NCI-H748 (cell line): ENCODE measurements around the gene ATP6V1G3.
"Not testable (repeated sequence)": the region's sequence is repeated elsewhere in the genome, so short reads cannot be mapped to it uniquely, and the experiment has no call there.

ENCODE experiments used
- DNase-seq: peaks from one replicate; lab custom pipeline; 2025; ENCODE audit not compliant: unreplicated experiment; lab: John Stamatoyannopoulos, UW

Gene ATP6V1G3

GRCh38 chr1:198543670-198544260, 3.3 kb upstream of the ATP6V1G3 start:
- no peak for DNase-seq

- DNase-seq = no peak
These were observed 2.2 kb upstream of the ATP6V1G3 start for GRCh38 chr1:198542632-198543031.

DNA sequence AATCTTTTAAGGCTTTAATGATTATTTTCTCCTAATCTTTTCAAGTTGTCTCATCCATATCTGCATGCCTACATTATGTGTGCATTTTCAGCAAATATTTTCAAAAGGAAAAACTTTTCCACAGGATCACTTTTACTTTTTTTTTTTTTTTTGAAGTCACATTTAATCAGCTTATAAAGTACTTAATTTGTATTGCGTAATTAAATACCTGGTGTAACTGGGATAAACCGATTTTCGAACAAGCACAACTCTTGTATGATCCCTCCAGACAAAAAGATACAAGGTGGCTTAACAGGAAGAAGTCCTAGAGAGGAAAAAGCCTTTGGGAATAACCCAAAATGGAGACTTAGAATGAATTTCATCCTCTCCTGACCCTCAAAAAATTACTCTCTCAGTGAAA, 1.3 kb upstream of the ATP6V1G3 start:
- no peak for DNase-seq

- DNase-seq = no peak
These were observed 1.7 kb downstream of the ATP6V1G3 start for GRCh38 chr1:198538579-198539364.

- no peak for DNase-seq
These were observed 4.8 kb downstream of the ATP6V1G3 start for GRCh38 chr1:198535631-198536030.

GRCh38 chr1:198534548-198535418, 5.7 kb downstream of the ATP6V1G3 start:
- peak; percentile 43 for DNase-seq

DNA sequence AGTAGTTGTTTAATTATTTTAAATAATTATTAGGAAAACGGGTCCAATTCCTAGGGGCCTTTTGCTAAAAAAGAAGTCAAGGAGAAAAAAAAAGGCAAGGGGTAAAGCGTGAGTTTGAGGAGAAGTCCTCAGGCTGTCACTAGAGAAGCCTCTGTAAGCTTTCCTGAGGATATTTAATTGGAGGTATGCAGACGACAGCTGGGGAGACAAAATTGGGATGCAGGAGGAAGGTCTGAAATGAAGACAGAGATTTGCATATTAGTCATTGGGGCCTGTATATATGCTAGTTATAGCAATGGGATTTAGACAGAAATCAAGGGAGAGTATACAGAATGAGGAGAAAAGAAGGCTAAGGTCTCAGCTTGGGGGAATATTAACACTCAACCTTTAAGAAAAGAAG, 8.6 kb downstream of the ATP6V1G3 start:
- DNase-seq = no peak

DNA sequence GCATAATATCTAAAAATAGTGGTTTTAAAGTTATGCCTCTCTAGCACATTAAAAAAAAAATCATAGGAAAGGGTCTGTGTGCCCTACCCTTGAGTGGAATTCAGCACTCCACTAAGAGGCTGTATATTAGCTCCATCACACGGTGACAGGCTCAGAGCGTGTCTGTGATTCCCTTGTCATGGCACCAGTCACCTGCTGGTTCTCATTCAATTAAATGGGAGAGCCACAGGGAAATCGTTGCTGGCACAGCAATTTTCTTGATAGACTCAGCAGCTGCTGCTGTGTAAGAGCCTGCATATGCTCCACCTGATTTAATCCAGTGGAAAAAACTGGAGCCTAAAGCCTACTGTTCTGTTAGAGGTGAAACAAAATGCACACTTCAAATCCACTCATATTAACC, 9.5 kb downstream of the ATP6V1G3 start:
- DNase-seq = peak; percentile 82

DNA sequence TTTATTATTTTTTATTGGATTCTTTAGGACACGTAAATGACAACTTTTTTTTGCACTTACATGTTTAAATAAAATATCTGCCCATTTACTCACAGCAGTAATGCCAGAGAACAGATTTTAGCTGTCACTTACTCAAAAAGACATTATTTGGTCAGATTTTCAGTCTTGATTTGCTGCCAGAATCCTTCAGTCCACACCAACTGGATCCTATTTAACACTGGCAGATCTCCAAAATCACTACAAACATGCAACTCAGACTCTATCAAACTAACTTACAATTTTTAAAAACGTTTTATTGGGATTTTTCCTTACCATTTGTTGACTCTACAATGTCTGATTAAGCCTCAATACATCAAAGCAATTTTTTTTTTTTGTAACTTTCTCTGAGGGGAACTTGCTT, 11.1 kb downstream of the ATP6V1G3 start:
- no peak for DNase-seq

GRCh38 chr1:198528364-198528763, 12.1 kb downstream of the ATP6V1G3 start:
- no peak for DNase-seq

GRCh38 chr1:198524556-198524955, 15.9 kb downstream of the ATP6V1G3 start:
- no peak for DNase-seq

- not testable (repeated sequence) for DNase-seq
These were observed 16.4 kb downstream of the ATP6V1G3 start for GRCh38 chr1:198524127-198524526.

DNA sequence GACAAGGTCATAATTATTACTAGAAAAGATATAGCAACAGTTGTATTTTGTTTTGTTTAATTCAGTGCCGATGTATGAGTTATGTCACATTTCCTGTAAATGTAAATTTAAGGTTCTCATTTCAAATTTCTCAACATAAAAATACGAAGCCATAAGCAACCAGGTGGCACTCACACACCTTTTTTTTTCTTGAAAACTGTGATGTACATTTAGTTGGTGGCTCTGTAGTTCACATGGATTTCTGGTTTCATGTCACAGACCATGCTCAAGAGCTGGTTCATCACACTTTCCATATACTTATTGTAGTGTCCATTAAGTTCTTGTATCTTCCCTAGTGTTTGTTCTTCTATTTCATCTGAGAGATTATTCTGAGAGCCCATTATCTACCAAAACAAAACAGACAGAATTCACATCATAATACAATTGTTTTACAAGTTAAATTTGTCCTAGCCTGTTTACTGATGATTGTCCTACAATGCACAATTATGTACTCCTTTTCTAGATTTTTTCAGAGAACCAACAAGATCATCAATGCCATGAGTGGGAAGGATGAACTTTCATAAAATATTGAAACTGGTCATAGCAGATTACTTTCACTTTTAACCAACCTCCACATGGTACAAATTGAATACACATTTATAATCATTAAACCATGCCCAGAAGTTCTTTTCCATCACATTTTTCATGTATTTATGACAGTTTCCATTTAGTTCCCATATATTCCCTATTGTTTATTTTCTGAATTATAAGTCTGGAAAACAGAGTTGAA, 17.1 kb downstream of the ATP6V1G3 start:
- no peak for DNase-seq

DNA sequence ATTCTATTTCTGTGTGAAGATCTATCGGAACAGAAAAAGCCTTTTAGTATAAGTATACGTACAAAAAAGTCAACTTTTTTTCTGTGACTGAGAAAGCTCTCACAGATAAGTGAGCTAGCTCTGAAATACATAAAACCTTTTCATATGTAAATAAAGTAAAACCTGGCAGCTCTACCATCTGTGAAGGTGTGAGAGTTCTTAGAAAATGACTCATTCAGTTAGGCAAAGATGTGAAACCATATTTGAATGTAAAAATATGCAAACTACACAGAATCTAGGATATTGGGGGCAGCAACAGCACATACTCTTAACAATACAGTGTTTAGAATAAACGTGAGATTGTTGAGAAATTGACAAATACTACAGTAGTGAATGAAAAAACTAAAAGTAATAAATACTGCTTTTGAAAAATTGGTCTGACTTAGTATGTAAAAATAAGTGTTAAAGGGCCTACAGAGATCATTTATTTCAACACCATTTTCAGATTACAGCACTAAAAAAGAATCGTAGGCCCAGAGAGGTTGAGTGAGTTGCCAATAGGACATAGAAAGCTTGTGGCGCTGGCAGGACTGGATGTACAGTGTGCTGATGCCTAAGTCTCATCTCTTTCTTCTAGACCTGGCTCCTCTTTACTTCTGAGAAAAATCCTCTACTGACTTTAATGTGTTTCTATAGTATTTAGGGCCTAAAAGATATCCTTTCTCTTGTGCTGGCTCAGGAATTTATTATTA, 19.8 kb downstream of the ATP6V1G3 start:
- DNase-seq = no peak

GRCh38 chr1:198519639-198520501, 20.6 kb downstream of the ATP6V1G3 start:
- no peak for DNase-seq

DNA sequence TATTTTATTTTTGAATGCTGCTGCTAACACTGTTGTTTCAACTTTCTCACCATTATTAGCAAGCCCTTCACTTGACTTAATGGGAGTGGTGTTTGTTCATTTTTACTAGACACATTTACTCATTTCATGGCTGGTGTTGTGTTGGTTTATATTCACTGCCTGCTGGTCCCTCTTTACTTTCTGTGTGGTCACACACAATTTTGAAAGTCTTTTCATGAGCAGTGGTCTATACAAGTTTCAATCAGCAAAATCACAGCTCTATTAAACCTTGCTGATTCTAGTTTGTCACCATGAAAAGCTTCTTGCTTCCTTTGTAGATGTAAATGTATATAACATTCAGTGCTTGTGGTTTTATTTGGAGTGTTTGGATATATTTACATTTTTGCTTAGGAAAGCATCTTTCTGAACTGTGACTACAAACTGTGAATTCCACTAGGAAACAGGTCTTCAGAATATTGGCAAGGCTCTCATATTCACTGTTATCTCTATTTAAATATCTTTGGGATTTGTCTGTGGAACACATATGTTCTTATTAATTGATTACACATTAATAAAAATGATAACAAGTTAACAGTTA, 22.8 kb downstream of the ATP6V1G3 start:
- no peak for DNase-seq

DNA sequence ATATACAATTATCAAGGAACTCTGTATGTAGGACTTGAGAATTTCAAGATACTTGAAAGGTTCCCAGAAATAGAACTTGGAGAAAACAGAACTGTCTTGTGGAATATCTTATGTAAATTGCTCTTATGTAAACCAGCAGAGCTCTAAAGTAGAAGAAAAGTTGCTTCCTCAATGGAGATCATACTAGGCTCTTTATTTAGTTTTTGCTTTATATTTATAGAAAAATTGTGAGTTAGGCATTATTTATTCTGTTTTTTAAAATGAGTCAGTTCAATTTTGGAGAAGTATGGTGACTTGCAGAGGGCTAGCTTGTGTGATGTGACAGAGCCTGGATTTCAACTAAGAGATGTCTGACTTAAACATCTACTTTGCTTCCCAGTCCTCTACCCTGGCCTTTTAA, 40.4 kb downstream of the ATP6V1G3 start:
- DNase-seq = no peak

- no peak for DNase-seq
These were observed 40.9 kb downstream of the ATP6V1G3 start for GRCh38 chr1:198499588-198499987.

GRCh38 chr1:198498881-198499280, 41.6 kb downstream of the ATP6V1G3 start:
- no peak for DNase-seq
